AG04449 (cell line): Measurements from ENCODE around the gene EVPL.

Experiments used
- CTCF ChIA-PET: fragments of 350-600 bp; formaldehyde crosslinking; extraction: SDS; loops from one replicate; lab custom pipeline; 2021; ENCODE audit warnings: antibody characterized with exemption; lab: Yijun Ruan, JAX
- POLR2A ChIA-PET: fragments of 400-600, 350-600 bp; formaldehyde crosslinking; extraction: SDS; loops from one replicate; lab custom pipeline; 2020; ENCODE audit warnings: antibody characterized with exemption, inconsistent platforms; lab: Yijun Ruan, JAX
- DNase-seq: peaks from one replicate; pipeline ENCODE4 v3.0.0-alpha.2; 2010; ENCODE audit warnings: low read depth, low spot score
- H3K4me3 ChIP-seq: 2 replicates; pipeline ENCODE4 v1.5.1; 2011; ENCODE audit warnings: low read depth, mild to moderate bottlenecking, control low read depth, low read length
- TF ChIP-seq, protein P1 (sequence below): IDR thresholded peaks from one replicate; pipeline ENCODE4 v1.5.1; 2011; ENCODE audit warnings: mild to moderate bottlenecking, moderate library complexity, low read length, control low read depth, inconsistent platforms; ENCODE audit not compliant: insufficient read depth; ENCODE audit errors: missing control alignments

EVPL gene

DNA sequence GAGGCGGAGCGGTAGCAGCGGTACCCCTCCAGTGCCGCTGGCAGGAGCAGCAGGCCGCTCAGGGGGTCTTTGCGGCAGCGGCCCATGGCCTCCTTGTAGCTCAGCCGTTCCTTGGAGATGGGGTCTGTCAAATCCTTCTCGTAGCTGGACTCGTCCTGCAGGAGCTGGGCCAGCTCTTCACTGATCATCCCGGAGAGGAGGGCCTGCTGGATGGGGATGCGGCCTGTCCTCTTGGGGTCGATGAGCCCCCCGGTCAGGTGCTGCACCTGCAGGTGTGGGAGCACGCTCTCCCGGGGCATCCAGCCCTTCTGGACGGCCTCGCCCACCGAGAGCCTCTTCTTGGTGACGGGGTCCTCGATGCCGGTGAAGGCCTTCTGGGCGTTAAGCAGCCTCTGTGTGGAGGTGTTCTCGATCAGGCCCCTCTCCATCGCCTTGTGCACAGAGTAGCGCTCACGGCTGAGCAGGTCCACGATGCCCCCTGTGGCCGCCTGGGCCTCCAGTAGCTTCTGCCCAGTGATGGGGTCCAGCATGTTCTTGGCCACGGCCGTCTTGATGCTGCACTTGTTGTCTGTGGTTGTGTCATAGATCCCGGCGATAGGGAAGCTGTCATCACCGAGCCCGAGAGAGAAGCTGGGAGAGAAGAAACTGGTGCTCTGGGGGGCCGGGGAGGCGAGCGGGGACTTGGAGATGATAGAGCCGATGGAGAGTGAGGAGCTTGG is 19.8 kb downstream of the EVPL start:
- no peak for DNase-seq
- TF ChIP-seq, protein P1, sequence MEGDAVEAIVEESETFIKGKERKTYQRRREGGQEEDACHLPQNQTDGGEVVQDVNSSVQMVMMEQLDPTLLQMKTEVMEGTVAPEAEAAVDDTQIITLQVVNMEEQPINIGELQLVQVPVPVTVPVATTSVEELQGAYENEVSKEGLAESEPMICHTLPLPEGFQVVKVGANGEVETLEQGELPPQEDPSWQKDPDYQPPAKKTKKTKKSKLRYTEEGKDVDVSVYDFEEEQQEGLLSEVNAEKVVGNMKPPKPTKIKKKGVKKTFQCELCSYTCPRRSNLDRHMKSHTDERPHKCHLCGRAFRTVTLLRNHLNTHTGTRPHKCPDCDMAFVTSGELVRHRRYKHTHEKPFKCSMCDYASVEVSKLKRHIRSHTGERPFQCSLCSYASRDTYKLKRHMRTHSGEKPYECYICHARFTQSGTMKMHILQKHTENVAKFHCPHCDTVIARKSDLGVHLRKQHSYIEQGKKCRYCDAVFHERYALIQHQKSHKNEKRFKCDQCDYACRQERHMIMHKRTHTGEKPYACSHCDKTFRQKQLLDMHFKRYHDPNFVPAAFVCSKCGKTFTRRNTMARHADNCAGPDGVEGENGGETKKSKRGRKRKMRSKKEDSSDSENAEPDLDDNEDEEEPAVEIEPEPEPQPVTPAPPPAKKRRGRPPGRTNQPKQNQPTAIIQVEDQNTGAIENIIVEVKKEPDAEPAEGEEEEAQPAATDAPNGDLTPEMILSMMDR, result no peak
- ChIA-PET CTCF (interaction anchor here (0.6 to 17.3 kb wide), 8 partner anchors 5 to 111 kb away, joined by 3 to 363 read pairs (median 4); partner anchors contain the start of genes CDK3 and MRPL38), POLR2A (interaction anchor here (0.7 to 1.0 kb wide), 2 partner anchors 10 to 102 kb away, joined by 3 read pairs; no protein-coding TSS in a partner anchor)
- H3K4me3 ChIP-seq, result no peak overlapping the region

DNA sequence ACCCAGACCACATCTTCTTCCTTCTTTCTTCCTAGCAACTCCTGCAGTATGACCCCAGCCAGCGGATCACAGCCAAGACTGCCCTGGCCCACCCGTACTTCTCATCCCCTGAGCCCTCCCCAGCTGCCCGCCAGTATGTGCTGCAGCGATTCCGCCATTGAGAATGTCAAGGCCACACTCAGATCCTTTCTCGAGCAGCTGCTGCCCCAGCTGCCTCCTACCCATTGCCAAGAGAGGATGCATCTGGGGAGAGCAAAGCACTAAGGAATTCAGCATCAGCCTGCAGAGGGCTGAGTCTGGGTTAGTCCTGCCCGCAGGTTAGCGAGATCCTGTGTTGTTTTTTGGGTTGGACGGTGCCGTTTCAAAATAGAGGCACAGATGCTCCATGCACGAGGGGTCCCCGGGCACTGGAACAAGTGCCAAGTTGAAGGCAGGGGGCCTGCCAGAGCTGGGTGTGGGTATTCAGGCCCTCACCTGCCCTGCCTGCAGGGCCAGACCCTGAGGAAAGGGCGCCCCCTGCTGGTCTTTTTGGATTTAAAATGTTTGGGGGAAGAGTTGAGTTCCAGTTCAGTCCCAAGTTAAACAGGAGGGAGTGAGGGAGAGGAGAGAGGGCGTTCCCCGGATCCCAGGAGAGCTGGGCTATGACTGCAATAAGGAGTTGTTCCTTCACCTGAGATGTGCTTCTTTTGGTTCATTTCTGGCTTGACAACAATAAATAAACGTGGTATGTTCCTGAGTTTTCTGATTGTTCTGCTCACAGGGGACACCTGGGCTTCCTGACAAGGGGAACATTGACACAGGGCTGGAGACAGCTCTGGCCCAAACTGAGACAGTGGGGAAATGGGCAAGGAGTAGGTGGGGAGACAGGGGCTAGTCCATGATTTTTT is 21.6 kb downstream of the EVPL start:
- no peak for DNase-seq
- POLR2A ChIA-PET, result no interaction called here
- TF ChIP-seq, protein P1, result peak; percentile 40
- CTCF ChIA-PET, result interaction anchor here (0.6 to 17.3 kb wide), 34 partner anchors 8 to 294 kb away, joined by 3 to 363 read pairs (median 4); partner anchors contain the start of genes ACOX1, EXOC7, MRPL38 and TEN1
- no peak overlapping the region for H3K4me3 ChIP-seq

GRCh38 chr17:76004750-76005262 is 22.3 kb downstream of the EVPL start:
- TF ChIP-seq, protein P1, result no peak
- H3K4me3 ChIP-seq, result no peak overlapping the region
- ChIA-PET POLR2A (no interaction called here), CTCF (interaction anchor here (0.6 to 17.3 kb wide), 31 partner anchors 8 to 294 kb away, joined by 3 to 363 read pairs (median 4); partner anchors contain the start of genes ACOX1, EXOC7, MRPL38 and TEN1)
- DNase-seq, result no peak

GRCh38 chr17:76003915-76004314 is 23.2 kb downstream of the EVPL start:
- no peak for DNase-seq
- POLR2A ChIA-PET, result interaction anchor here (0.7 kb wide), 1 partner anchor 228 kb away, joined by 3 read pairs; no protein-coding TSS in a partner anchor
- H3K4me3 ChIP-seq, result no peak overlapping the region
- TF ChIP-seq, protein P1, result no peak
- CTCF ChIA-PET, result interaction anchor here (0.8 to 17.3 kb wide), 9 partner anchors 11 to 254 kb away, joined by 3 to 363 read pairs (median 4); partner anchors contain the start of genes MRPL38 and TRIM65

- no peak overlapping the region for H3K4me3 ChIP-seq
- ChIA-PET CTCF (interaction anchor here (0.8 to 17.3 kb wide), 10 partner anchors 9 to 179 kb away, joined by 3 to 363 read pairs (median 4); partner anchors contain the start of gene MRPL38), POLR2A (no interaction called here)
- DNase-seq, result no peak
- TF ChIP-seq, protein P1, result no peak
Measured at GRCh38 chr17:76002100-76002499, 25.0 kb downstream of the EVPL start.
